Measurements from ENCODE around the gene ZMYND12.

ZMYND12 gene

DNA sequence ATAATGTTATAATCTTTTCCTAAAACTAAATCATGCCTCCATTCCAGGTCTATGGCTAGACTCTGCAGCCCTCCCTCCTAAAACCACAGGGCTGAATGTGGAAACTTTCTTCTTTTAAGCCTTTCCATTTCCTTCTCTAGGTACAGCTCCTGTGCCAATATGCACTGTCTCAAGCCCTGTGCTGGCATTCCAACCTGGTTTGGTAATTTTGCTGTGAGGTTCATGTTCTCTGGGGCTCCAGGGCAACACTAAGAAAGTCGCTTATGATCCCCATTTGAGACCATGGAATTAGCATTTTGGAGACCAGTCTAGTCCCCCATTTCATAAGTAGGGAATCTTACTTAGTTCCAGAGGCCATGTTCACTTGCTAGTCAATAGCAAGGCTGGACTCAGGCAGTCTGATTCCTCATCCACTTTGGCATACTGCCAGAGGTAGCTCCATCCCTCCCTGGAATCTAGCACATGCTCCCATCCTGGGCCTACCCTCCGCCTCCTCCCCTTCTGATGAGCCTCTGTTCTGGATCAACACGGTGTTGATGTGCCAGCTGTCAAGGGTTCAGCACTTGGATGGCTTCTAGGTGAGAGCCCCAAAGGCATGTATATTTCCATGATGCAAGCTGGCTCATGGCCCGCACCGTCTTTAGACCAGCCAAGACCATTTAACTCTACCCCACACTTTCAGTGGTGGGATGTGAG, 36.5 kb downstream of the ZMYND12 start:
- no peak overlapping the region for H3K27ac ChIP-seq
- TF ChIP-seq ZFX (IDR thresholded peaks at IDR 0.05; ENCODE audit: borderline replicate concordance) = no peak
- TF ChIP-seq, protein P1, sequence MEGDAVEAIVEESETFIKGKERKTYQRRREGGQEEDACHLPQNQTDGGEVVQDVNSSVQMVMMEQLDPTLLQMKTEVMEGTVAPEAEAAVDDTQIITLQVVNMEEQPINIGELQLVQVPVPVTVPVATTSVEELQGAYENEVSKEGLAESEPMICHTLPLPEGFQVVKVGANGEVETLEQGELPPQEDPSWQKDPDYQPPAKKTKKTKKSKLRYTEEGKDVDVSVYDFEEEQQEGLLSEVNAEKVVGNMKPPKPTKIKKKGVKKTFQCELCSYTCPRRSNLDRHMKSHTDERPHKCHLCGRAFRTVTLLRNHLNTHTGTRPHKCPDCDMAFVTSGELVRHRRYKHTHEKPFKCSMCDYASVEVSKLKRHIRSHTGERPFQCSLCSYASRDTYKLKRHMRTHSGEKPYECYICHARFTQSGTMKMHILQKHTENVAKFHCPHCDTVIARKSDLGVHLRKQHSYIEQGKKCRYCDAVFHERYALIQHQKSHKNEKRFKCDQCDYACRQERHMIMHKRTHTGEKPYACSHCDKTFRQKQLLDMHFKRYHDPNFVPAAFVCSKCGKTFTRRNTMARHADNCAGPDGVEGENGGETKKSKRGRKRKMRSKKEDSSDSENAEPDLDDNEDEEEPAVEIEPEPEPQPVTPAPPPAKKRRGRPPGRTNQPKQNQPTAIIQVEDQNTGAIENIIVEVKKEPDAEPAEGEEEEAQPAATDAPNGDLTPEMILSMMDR (IDR thresholded peaks at IDR 0.05) = no peak

DNA sequence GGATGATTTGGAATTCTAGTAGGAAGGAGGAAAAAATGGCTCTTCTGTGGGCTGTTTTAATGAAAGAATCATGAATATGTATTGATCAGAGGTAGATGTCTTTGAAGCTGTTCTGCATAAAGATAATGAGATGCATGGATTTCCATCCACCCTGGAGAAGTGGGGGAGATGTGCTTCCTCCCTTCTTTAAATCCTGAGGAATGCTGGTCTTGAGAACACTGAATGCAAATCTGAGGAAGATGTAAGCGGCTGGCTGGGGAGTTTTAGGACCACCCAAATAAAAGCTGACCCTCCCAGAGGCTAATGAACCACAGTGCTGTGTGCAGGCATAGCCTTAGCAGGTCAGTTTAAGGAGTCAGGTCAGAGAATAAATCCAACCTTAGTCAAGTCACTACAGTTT, 37.3 kb downstream of the ZMYND12 start:
- no peak for TF ChIP-seq ZFX (IDR thresholded peaks at IDR 0.05; ENCODE audit: borderline replicate concordance)
- TF ChIP-seq, protein P1 (IDR thresholded peaks at IDR 0.05) = no peak
- H3K27ac ChIP-seq = no peak overlapping the region

DNA sequence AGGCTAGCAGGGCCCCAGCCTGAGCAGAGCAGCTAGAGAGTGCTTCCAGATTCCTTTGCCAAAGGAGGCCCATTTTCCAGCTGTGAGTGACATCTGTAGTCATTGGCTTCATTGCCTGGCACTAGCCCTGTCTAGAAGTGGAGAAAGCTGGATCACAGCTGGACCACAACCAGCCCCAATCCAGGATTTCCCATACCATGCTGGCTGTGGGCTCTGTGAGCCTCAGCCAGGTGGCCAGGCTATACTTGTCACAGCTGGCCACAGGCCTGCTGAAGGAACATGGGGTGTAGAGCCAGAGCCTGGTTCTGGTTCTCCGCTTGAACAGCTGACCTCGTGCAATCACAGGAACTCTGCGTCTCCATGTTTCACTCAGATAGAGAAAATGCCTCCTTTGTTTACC, 38.7 kb downstream of the ZMYND12 start:
- TF ChIP-seq, protein P1 (IDR thresholded peaks at IDR 0.05) = no peak
- no peak for TF ChIP-seq ZFX (IDR thresholded peaks at IDR 0.05; ENCODE audit: borderline replicate concordance)

DNA sequence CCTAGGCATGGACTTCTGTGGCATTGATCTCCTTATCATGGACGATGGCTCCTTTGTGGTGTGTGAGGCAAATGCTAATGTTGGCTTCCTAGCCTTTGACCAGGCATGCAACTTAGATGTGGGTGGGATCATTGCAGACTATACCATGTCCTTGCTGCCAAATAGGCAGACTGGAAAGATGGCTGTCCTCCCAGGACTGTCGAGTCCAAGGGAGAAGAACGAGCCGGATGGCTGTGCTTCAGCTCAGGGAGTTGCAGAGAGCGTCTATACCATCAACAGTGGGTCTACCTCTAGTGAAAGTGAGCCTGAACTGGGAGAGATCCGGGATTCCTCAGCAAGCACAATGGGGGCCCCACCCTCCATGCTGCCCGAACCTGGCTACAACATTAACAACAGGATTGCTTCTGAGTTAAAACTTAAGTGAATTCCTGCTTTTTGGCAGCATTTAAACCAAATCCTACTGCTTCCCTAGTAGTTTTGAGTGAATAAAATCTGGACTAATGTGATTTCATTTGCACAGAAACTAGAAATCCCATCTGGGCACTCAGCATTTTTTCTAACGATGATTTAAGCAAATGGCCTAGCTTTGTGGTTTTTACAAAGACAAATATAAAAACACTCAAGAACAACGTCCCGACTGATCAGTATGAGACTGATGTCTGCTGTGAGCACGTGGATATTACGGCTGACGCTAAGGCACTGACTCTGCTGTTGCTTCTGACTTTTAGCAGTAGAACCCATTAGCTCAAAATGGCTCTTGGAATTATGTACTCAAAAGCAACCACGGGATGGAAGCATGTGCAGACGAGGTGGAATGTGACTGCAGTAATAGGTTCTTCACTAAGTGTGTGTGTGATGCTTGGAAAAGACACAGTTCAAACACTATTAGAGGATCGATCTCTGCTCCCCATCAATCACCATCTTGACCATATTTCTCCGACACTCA, 41.0 kb downstream of the ZMYND12 start:
- TF ChIP-seq, protein P1 (IDR thresholded peaks at IDR 0.05) = no peak
- TF ChIP-seq ZFX (IDR thresholded peaks at IDR 0.05; ENCODE audit: borderline replicate concordance) = no peak
- no peak overlapping the region for H3K27ac ChIP-seq

More for the DNA sequence above, 38.7 kb downstream of the ZMYND12 start:
- no peak overlapping the region for H3K27ac ChIP-seq

DNA sequence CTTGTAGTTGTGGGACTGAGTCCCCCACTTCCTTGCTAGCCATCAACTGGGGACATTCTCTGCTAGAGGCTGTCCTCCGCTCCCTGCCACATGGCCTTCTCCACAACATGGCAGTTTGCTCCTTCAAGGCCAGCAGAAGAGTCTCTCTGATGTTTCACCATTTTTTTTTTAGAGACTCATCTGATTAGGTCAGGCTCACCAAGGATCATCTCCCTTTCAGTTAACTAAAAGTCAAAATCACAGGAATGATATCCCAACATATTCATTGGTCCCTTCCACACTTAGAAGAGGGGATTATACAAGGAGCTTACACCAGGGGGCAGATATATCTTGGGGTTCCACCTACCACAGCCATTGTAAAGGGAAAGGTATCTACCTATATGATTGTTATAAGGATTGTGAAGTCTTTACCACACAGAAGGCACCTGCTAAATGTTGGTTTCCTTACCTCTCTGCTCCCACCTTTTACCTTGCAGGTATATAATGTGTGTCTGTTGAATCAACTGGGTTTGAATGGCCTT, 51.9 kb downstream of the ZMYND12 start:
- no peak overlapping the region for H3K27ac ChIP-seq
- TF ChIP-seq ZFX (IDR thresholded peaks at IDR 0.05; ENCODE audit: borderline replicate concordance) = no peak
- TF ChIP-seq, protein P1 (IDR thresholded peaks at IDR 0.05) = no peak

DNA sequence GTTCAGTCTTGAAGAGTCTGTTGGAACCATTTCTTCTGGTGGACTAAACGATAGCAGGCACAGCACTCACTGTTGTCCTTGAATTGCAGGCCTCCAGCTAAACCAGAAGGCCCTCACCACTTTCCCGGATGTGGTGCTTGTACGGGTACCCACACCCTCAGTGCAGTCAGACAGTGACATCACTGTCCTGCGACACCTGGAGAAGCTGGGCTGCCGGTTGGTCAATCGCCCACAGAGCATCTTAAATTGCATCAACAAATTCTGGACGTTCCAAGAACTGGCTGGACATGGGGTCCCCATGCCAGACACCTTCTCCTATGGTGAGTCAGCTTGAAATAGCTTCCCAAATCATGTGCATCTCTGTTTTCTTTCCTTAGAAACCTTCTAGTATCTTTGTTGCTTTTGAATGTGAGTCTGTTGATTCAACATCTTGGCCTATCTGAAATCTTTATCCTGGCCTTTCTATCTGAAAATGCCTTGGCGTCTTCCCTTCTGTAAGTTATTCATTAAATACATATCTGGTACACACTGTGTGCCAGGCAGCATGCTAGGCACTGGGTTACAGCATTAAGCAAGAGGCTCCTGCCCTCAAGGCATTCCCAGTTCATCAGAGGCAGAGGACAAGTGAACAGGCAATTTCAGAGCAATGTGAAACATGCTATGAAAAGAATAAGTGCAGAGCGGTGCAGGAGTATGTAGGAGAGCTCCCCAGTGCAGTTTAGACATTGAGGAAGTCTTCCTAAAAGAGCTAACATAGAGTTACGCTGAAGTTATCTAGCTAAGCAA, 56.3 kb downstream of the ZMYND12 start:
- no peak for TF ChIP-seq ZFX (IDR thresholded peaks at IDR 0.05; ENCODE audit: borderline replicate concordance)
- no peak overlapping the region for H3K27ac ChIP-seq

Measured in 22Rv1 (cell line).